Immature natural killer cell (primary cell): ENCODE measurements around the gene DDX52. TPM values are rescaled to one million over a fixed set of nuclear protein-coding genes. Genes with fewer than 3 reads are reported as not detected.

Experiments
- polyA plus RNA-seq, 3 donors: library from polyadenylated mRNA; unstranded; fragments of 300-500 nt; fragmentation: Illumina TruSeq; gene quantifications; one replicate each; pipeline ENCODE4 v1.2.3, GENCODE V29; 2021

DDX52 gene
- polyA plus RNA-seq, 3 donors from 2014 or later: 7.9 to 19.3 (median 9.3) TPM

Other genes starting within 250 kb of the DDX52 start
- 1 to 10 TPM; 3.3 to 7.0 (median 3.9) TPM for gene ACACA, start 236.6 kb downstream of the DDX52 start, polyA plus RNA-seq
- 10 to 100 TPM in 1 of 3 donors, 1 to 10 TPM in 2; 3.3 to 16.0 (median 4.0) TPM for gene TADA2A, start 236.6 kb downstream of the DDX52 start, polyA plus RNA-seq
- gene DUSP14, start 153.6 kb downstream of the DDX52 start, polyA plus RNA-seq: 10 to 100 TPM; 18.1 to 25.9 (median 19.2) TPM
- gene SYNRG, start 34.0 kb downstream of the DDX52 start, polyA plus RNA-seq: 100 to 1,000 TPM in 1 of 3 donors, 10 to 100 TPM in 2; 32.8 to 118 (median 58.7) TPM
- not detected for gene HNF1B, start 101.6 kb upstream of the DDX52 start, polyA plus RNA-seq